Tracheal epithelial cell (primary cell): ENCODE measurements around the gene OOSP4A. TPM values are rescaled to one million over a fixed set of nuclear protein-coding genes. Genes with fewer than 3 reads are reported as not detected.

Experiments used
- total RNA-seq: library from RNA; depleted of rRNA; stranded (reverse); fragments of >200 nt; gene quantifications from 2 replicates; pipeline ENCODE4 v1.2.1, GENCODE V29; 2014

The OOSP4A gene
- not detected in 2 replicates for total RNA-seq

DNA sequence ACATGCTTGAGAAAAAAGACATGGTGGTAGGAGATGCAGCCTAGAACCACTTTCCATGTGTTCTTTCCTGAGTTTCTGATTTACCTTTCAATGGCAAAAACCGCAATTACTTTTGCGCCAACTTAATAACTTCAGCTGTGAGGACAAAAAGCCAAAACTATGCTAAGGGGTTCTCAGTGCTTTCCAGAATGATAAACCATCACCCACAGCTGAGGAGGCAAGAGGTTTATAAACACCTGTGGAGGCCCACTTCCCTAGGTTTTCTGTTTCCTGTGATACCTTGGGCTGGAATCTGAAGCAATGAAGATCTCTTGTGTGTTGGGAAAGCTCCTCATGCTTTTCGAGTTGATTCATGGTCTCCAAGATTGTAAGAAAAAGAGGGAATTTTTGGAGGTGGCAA lies at the start of gene OOSP4A:
Gene OOSP4A (plus strand): TSS at position 301 of the 400 bp plus-strand sequence. CDS start 0 bp downstream, at position 301.

DNA sequence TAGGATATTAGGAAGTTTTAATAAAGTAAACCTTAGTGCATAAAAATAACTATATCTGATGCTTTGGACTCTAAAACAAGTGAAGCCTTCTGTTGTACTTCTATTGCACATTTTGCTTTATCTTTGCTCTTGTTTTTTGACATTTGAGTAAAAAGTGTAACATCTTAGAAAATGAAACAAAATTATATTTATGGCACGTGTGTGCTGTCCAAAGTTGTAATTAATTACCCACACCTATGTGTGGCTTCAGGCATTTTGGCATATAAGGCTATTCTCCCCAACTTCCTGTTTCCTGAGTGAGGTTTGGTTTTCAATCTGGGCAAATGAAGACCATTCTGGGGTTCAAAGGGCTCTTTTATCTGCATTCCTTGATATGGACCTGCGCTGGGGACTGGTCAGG lies 25.7 kb upstream of the OOSP4A start, which contains the start of gene OOSP1:
Gene OOSP1 (plus strand): TSS at position 301 of the 400 bp plus-strand sequence. CDS start 23 bp downstream, at position 324.

DNA sequence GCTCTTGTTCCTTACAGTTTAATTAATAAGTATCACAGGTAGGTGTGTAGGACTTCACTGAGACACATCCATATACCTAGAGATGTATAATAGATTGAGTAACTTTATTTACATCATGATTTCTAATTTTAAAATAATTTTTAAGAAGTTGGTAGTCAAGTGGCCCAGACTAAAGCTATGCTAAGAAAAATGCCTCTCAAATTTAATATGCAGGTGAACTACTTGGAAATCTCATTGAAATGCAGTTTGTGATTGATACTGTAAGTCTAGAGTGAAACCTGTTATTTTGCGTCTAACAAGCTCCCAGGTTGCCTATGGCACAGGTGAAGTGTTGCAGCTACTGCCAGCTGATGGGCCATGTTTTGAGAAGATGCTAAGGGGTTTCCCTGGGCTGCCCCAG lies 53.0 kb downstream of the OOSP4A start, which contains the start of gene OOSP4B:
Gene OOSP4B (plus strand): TSS at position 301 of the 400 bp plus-strand sequence.

Other genes with a start within 250 kb of the OOSP4A start
- gene STX3, start 208.7 kb upstream of the OOSP4A start, total RNA-seq = 40.3 and 55.2 TPM in 2 replicates
- gene MRPL16, start 153.3 kb upstream of the OOSP4A start, total RNA-seq = 27.7 and 28.0 TPM in 2 replicates
- not detected in 2 replicates for gene CBLIF, start 118.5 kb upstream of the OOSP4A start, total RNA-seq
- gene TCN1, start 97.5 kb upstream of the OOSP4A start, total RNA-seq = 3.9 and 14.9 TPM in 2 replicates
- gene OOSP3, start 85.3 kb upstream of the OOSP4A start, total RNA-seq = not detected in 2 replicates
- not detected in 2 replicates for gene OOSP1, start 25.6 kb upstream of the OOSP4A start, total RNA-seq
- gene OOSP4B, start 53.1 kb downstream of the OOSP4A start, total RNA-seq = not detected in 2 replicates
- not detected in 2 replicates for gene OOSP2, start 76.4 kb downstream of the OOSP4A start, total RNA-seq
- gene MS4A3, start 92.6 kb downstream of the OOSP4A start, total RNA-seq = not detected in 2 replicates
- not detected in 2 replicates for gene MS4A2, start 124.6 kb downstream of the OOSP4A start, total RNA-seq
- not detected in 2 replicates for gene MS4A6A, start 219.1 kb downstream of the OOSP4A start, total RNA-seq